C4-2B (cell line): ENCODE results near the gene GPX5.

ENCODE experiments used
- CTCF ChIP-seq: fragments of 450-650 bp; conservative IDR thresholded peaks from 2 replicates; pipeline ENCODE4 v1.5.1; 2017; ENCODE audit warnings: mild to moderate bottlenecking
- ZFX ChIP-seq: fragments of 450-650 bp; IDR thresholded peaks from 2 replicates; pipeline ENCODE4 v1.6.1; 2017

- TF ChIP-seq CTCF (no peak), ZFX (no peak)
Measured at GRCh38 chr6:28501259-28501658, 24.4 kb upstream of the GPX5 start.
